GM21723 (cell line): ENCODE data around the gene FOXF2.
"Not testable (repeated sequence)": the region's sequence is repeated elsewhere in the genome, so short reads cannot be mapped to it uniquely, and the experiment has no call there.

Experiments used
- ATAC-seq: cut with Tn5 transposase; IDR thresholded peaks from one replicate; pipeline ENCODE4 v1.9.1; 2021; ENCODE audit warnings: mild to moderate bottlenecking, moderate library complexity; ENCODE audit not compliant: unreplicated experiment

Gene FOXF2

GRCh38 chr6:1389369-1390132 is at the start of gene FOXF2:
FOXF2 (plus strand) TSS chr6:1389576; CDS start chr6:1389948, 372 bp downstream.
- no peak for ATAC-seq

DNA sequence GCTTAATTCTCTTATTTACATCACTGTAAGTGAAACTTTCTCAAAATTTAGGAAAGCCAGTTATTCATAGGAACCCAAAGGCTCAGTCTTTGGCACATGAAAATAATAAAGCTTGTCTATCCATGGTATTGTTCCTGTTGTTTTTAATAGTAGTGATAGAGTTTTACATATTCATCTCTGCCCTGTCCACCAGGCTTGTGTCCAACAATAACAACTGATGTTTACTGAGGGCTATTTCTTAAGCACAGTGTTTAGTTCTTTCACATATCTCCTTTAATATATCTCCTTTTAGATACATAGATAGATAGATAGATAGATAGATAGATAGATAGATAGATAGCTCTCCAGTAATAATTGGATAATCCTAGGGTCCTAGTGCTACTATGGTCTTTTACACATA is 43.3 kb upstream of the FOXF2 start:
- no peak for ATAC-seq

DNA sequence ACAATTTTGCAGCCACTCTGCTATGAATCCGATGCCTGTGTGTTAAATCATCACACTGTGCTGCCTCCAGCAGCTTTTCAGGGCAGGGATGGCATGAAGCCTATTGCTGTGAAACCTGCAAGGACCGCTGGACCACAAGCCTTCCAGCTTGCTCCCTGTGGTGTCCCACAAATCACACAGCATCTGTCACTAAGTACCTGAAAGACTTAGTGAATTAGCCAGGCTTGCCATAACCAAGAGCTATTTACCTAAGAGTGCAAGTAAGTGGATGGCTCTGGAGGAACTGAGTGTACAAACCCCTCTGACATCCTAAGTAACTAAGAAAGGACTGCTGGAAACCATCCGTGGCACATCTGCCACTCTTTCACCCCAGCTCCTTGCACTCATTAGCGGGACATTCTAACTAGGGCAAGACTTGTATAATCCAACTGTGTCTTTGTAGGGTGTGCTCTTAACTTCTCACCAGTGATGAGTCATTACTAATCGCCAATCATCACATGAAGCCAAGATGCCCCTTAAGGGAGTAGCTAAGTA is 42.8 kb upstream of the FOXF2 start:
- ATAC-seq: no peak

- no peak for ATAC-seq
Observed at GRCh38 chr6:1347161-1347560, 42.2 kb upstream of the FOXF2 start.

GRCh38 chr6:1348675-1349074 is 40.7 kb upstream of the FOXF2 start:
- no peak for ATAC-seq

DNA sequence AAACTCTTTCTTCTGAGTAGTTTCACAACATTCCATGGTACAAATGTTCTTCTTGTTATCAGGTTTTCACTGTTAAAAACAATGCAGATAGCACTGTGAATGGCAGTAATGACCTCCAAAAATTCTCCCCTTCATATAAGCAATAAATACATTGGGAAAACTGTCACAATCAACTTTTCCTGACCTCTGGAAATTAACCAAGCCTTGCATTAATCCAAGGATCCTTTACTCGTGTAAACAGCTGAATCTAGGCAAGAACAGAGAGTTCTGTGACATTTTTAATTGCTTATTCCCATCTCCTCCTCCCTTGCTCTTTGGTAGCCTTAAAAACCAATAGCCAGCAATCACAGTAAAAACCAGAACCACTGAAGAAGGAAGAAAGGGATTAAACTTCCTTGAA is 39.7 kb upstream of the FOXF2 start:
- ATAC-seq: no peak

GRCh38 chr6:1351381-1352008 is 37.9 kb upstream of the FOXF2 start:
- no peak for ATAC-seq

GRCh38 chr6:1355068-1355467 is 34.3 kb upstream of the FOXF2 start:
- not testable (repeated sequence) for ATAC-seq

GRCh38 chr6:1361717-1362116 is 27.7 kb upstream of the FOXF2 start:
- not testable (repeated sequence) for ATAC-seq

DNA sequence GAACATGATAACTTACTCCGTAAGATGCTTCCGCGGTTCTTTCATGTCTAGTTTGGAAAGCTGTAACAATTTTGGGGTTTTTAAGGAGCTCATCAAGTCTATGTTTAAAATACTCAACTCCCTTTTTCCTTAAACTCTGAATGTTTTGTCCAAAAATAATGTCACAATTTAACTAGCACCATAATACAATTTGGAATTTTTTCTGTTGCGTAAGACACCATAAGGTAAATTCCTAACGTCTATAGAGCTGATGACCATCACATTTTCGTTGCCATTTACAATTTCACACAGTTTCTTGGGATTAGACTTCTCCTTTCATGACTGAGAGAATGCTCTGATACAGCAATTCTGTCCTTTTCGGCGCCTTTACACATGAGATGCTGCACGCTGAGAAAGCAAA is 26.7 kb upstream of the FOXF2 start:
- no peak for ATAC-seq

DNA sequence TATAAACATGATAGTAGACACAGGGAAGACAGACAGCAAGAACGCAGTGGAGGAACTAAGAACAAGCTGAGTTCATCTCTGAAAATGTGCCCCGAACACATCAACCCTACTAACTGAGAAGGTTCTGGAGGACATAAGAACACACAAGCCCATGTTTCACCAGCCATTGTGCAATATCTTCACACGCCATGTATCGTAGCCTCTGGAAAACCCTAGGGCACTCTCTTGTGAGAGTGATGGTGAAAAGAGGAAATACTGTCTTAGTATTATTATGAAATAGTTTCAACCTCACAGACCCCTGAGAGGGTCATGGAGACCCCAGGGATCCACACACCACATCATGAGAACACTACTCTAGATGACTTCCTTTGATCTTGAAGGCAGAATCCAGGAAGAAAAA is 26.1 kb upstream of the FOXF2 start:
- ATAC-seq: no peak

- ATAC-seq: no peak
Observed at GRCh38 chr6:1363729-1364572, 25.4 kb upstream of the FOXF2 start.

DNA sequence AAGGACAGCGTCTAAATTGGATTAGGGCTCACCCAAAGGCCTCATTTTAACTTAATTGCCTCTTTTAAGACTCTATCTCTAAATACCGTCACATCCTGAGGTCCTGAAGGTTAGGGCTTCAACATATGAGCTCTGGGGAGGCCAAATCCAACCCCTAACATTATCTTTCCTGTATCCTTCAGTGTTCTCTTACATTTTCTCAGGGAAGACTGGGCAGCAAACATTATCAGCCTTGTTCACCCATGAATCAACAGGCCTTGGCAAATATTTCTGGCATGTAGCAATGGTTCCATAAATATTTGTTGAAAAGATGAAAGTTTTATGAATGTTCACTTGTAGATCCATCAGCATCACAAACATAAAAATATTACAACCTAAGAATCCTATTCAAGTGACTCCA is 24.6 kb upstream of the FOXF2 start:
- no peak for ATAC-seq

GRCh38 chr6:1365686-1366085 is 23.7 kb upstream of the FOXF2 start:
- no peak for ATAC-seq

DNA sequence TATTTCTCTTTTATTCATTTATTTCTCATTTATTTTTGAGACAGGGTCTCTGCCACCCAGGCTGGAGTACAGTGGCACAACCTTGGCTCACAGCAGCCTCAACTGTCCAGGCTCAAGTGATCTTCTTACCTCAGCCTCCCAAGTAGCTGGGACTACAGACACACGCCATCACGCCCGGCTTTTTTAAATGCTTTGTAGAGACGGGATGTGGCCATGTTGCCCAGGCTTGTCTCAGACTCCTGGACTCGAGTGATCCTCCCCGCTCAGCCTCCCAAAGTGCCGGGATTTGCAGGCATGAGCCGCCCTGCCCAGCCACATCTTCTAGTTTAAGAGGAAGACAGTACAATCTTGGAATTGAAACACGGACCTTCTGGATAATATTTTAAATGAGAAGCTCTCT is 21.6 kb upstream of the FOXF2 start:
- no peak for ATAC-seq

DNA sequence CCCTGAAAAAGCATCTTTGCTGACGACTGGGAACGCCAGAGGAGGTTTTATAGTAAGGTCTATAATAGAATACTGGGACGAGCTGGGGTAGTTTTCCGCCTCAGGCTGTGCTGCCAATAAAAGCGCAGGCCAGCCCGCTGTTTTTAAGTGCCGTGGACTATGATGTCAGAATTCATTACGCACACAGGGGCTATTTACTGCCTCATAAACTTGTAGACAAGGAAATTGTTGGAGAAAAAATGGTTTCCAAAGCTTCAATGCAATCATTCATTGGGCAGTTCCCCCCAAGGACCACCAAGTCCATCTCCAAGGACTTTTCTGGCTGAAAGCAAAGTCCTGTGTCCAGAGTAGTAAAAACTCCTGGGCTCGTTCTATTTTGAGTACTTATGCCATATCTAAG is 20.4 kb upstream of the FOXF2 start:
- ATAC-seq: no peak

DNA sequence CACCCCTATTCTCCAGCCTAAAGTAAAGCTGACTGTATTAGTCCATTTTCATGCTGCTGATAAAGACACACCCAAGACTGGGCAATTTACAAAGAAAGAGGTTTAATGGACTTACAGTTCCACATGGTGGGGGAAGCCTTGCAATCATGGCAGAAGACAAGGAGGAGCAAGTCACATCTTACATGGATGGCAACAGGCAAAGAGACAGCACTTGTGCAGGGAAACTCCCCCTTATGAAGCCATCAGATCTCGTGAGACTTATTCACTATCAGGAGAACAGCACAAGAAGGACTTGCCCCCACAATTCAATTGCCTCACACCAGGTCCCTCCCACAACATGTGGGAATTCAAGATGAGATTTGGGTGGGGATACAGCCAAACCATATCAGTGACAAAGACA is 19.7 kb upstream of the FOXF2 start:
- ATAC-seq: not testable (repeated sequence)

- no peak for ATAC-seq
Observed at GRCh38 chr6:1371933-1372332, 17.4 kb upstream of the FOXF2 start.

DNA sequence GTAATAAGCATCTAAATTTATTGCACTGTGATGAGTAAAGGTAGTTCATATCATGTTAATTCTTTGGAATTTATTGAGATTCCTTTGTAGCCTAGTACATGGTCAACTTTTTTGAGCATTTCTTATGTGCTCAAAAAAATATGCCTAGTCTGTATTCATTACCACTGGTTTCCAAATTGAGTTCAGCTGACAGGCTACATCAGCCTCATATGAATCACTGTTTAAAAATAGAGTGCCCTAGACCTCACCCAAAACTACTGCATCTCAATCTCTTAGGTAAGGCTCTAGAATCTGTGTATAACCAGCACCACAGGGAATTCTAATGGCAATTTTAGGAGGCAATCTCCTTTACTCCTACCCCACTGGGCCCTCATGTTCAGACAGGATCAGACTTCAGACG is 16.7 kb upstream of the FOXF2 start:
- ATAC-seq: no peak

DNA sequence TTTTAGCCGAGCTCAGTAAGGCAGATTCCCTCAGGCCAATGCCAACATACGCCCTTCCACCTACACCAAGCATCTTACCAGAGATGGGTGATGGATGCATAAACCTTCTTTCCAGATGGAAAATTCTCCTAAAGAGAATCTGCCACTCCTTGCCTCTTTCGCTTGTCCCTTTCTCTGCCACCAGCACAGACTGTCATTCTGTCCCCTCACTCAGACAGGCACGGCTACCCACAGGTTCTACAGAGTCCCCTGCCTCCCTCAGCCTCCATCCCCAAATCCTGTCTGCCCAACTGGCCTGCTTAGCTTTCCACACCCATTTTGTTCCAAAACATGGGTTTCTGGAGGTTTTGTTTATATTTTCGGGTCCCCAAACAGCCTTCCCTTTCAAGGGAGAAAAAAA is 12.7 kb upstream of the FOXF2 start:
- no peak for ATAC-seq

- ATAC-seq: no peak
Observed at GRCh38 chr6:1377526-1377925, 11.8 kb upstream of the FOXF2 start.
